Stimulated activated CD4-positive, alpha-beta T cell treated with anti-CD3 and anti-CD28 coated beads, Interleukin-12 subunit alpha, Interleukin-12 subunit beta, amount 100 ng/mL, for 24 hours (primary cell): ENCODE results near the gene TSPAN9.

Source experiments
- DNase-seq, 2 experiments: peaks; one replicate each; pipeline ENCODE4 v3.0.0-alpha.2; 2020; ENCODE audit warnings: low read depth in 2 of 2

Gene TSPAN9

DNA sequence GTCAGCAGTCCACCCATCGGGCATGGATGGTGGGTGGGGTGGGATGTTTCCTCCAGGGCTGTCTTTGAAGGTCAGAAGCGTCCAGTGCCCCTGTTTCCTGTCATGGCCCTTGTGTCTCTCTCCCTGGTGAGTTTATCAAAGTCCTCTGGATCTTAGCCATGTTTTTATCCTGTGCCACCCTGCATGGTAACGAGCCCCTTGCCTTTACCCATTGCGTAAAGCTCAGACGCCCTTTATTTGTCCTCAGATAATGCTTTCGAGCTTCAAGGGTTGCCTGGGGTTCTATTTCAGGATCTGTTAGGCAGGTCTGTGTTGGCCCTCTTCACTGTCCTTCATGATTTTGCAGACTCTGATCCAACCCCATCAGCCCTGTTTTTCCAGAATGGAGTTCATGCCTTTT is 172.9 kb downstream of the TSPAN9 start:
- DNase-seq, result no peak

- DNase-seq, result no peak
Observed at GRCh38 chr12:3250576-3250975, 173.4 kb downstream of the TSPAN9 start.

DNA sequence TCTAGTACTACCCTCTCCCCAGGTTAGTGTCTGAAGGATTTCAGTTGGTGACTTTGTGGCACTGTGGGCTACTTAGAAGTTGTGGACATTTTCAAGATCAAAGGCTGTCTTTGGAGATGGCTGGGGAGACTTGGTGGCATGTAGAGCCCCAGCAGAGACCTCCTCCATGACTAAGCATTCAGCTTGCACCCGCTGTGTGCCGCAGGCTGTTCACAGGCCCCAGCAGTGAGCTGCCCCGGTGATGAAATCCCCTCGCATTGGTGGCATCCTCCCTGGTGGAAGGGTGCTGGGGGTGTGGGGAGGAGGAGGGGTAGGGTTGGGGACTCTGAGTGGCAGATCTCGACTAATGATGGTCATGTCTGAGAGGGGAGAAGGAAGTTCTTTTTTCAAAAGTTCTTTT is 173.9 kb downstream of the TSPAN9 start:
- DNase-seq, result no peak

DNA sequence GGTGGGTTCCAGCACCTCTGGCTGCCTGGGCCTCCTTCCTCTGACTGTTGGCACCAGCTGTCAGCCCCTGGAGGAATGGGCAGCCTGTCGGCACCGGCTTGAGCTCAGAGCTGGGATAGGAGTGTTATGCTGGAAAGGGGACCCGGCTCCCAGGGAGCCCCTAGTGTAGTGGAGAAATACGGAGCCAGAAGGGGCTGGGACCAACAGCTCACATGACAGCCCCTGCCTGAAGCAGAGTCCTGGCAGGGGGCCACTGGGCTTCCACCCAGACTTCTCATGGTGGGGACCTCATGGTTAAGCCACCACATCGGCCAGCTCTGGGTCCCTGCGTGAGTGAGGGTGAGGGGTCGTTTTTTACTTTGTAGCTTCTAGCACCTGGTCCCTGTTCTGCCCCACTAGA is 174.5 kb downstream of the TSPAN9 start:
- no peak for DNase-seq

DNA sequence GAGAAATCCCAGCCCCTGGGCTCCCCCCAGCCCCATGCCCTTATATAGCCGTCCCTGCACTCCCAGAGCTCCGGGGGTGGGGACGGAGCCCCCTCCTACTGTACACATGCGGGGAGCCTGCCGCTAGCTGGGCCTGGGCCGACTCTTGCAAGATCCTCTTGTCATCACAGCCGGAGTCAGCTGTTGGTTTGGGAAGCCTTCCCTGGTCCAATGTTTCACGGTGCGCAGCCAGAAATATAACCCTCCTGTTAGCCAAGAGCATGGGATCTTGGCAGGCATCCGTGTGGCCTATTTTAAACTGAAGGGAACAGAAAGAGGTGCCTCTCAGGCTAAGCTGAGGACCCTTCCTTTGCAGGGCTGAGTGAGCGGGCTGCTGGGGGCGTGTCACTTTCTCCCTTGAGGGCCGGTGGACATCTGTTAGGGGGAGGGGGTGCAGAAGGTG is 175.3 kb downstream of the TSPAN9 start:
- no peak for DNase-seq

DNA sequence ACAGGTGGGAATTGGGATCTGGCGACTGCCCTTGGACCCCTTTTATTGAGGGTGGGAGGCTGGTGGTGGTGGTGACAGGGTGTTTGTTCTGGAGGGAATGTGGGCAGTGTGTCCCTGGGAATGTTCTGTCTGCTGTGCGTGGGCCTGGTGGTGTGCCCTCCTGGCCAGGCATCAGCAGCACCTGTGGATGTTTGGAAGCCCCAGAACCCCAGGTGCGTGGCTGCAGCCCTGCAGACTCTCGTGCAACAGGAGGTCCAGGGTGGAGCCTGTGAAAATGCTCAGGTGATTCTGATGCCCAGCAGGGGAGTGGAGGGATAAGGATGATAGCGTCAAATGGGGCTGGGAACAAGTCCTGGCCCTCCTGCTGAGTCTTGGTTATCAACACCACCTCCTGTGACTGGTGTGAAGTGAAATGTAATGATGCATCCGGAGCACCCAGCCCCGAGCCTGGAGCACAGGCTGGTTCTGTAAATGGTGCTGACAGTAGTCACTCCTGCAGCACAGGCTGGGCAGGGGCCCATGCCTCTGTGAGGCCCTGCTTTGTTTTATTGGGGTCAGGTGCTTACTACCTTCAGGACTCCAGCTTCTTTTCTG is 176.6 kb downstream of the TSPAN9 start:
- DNase-seq, result no peak

- DNase-seq, result no peak
Observed at GRCh38 chr12:3255057-3255456, 177.9 kb downstream of the TSPAN9 start.

GRCh38 chr12:3256103-3256631 is 179.0 kb downstream of the TSPAN9 start:
- no peak for DNase-seq

DNA sequence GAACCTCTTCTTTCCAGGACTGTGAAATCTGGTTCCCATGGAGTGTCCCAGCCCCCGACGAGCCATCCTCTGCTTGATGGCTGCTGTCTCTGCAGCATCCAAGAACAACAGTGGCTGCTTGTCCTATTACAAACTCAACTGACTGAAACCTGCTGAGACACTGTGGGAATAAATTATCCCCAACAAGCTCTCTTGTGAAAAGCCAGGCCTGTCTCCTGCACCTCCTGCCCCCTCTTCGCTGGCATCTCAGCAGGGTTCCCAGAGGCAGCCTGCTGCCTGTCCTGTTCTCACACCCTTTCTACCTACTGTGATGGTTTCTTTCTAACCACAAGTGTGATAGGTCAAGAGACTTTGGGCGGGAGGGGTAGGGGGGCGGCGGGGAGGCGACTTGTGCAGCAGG is 180.2 kb downstream of the TSPAN9 start:
- DNase-seq, result no peak

- DNase-seq, result no peak
Observed at GRCh38 chr12:3259973-3260372, 182.8 kb downstream of the TSPAN9 start.

GRCh38 chr12:3261782-3262359 is 184.7 kb downstream of the TSPAN9 start:
- no peak for DNase-seq

GRCh38 chr12:3262470-3262869 is 185.3 kb downstream of the TSPAN9 start:
- DNase-seq, result no peak

- no peak for DNase-seq
Observed at GRCh38 chr12:3263282-3263681, 186.1 kb downstream of the TSPAN9 start.

DNA sequence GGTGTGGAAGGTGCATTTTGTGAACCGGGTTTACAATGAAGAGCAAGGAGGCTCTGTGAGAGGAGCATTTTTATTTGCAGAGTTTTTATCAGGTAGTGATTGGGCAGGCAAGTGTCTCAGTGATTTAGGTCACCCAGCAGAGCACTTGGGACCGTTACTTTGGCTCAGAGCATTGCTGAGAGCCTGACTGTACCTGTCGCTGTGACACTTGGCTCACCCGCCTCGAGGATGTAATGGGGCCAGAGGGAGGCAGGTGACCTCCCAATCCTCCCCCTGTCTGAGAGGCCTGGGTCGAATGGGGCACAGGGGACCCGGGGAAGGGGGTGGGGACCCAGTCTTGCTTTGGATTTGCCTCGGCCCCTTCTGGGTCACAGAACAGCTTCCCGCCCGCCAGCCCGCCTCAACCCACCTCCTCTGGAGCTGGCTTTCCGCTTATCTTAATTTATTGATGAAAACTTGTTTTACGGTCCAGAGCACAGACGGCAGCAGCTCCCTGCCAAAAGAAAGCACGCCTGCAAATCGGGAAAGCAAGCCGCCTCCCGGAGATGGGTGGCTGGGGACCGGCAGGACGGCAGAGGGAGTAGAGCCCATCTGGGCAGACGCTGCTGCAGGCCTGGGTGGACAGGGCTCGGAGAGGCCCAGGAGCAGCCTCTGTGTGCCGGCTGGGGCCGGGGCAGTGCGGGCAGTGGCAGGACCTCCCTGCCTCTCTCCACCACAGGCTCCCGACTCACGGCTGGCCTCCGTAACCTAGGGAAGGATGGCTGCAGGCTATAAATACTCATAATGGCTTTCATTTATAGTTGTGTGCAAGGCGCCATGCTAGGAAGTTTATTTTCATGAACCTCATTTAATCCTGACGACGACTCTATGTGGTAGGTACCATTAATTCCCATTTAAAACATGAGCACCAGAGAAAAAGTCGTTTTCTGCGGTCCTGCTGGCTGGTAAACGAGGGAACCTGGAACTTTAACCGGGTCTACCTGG is 187.1 kb downstream of the TSPAN9 start:
- no peak for DNase-seq

DNA sequence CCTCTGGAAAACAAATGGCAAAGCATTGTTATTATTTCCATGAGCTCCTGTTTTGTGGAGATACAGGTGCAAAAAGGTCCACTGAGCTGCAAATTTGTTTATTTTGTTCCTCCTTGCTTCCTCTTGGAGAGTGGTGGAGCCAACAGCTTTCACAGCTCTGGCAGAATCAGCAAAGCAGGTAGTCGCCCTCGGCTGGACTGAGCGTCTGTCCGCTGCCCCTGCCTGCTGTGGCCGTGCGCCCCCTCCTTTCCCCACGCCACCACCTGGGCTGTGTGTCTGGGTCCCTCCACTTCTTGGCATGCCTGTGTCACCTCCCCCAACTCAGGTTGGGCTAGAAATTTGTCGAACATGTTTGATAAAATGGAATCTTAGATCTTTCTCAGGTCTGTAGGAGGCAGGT is 188.2 kb downstream of the TSPAN9 start:
- DNase-seq, result no peak

- DNase-seq, result no peak
Observed at GRCh38 chr12:3266638-3267037, 189.5 kb downstream of the TSPAN9 start.

DNA sequence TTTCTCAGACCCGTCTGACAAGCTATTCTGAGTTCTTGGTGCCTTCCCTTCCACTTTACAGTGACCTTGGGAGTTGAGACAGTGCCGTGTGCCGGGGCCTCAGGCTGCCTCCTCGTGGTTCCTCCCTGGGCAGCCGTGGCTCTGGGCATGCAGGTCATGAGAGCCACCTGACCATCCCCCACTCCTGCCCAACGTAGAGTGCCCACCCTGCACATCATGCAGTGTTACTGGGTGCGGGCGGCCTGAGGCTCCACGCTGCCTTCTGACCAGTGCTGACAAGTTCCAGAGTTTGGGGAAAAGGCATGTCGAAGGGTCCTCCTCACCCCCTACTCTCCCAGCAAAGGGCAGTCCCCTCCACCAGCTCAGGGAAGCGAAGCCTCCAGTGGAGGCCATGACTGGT is 190.5 kb downstream of the TSPAN9 start:
- no peak for DNase-seq

DNA sequence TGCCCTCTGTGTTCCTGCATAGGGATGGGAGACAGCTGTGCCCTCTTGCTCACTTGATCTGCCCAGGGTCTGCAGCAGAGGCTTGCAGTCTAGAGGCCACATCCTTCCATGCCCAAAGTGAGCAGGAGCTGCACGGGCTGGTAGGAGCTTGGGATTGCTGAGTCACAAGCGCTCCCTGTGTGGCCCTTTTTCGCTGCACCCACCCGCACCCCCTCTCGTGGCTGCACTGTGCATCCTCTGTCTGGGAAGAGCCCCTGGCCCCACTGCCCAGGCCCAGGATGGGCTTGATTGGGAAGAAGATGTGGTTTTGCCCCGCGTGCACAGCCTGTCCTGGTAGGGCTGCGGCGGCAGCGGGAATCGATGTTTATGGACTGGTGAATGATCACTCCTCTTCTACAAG is 192.4 kb downstream of the TSPAN9 start:
- DNase-seq, result no peak

DNA sequence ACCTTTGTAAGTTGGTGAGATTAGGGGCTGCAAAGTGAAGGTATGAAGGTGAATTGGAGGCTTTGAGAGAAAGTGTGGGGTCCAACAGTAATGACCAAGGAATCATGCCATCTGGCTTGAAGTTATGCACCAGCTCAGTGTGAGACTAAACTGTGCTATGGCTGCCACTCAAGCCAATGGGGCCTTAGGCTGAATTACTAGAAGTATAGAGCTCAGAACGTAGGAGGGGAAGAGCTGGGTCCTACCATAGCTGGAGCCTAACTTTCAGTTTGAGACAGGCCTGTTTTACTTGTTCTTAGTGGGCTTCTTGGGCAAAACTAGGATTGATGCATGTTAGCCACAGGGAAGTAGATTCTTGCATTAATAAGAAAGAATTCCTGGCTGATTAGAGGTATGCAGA is 194.0 kb downstream of the TSPAN9 start:
- DNase-seq, result no peak

DNA sequence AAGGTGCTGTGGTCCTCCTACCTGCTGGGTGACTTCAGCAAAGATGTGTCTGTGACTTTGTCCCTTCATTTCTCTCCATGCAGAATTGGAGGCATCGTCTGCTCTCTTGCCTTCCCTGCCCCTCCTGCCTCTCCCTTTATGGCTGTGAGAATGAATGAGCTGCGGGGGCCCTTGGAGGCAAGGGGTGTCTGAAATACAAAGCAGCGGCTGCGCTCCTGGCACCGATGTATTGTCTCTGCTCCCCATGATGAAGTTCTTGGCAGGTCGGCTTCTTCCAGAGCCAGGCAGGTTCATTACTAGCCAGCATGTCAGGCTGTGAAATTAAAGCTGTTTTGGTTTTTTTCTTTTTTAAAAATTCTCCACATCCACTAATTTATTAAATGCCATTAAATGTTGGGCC is 194.5 kb downstream of the TSPAN9 start:
- DNase-seq, result no peak

DNA sequence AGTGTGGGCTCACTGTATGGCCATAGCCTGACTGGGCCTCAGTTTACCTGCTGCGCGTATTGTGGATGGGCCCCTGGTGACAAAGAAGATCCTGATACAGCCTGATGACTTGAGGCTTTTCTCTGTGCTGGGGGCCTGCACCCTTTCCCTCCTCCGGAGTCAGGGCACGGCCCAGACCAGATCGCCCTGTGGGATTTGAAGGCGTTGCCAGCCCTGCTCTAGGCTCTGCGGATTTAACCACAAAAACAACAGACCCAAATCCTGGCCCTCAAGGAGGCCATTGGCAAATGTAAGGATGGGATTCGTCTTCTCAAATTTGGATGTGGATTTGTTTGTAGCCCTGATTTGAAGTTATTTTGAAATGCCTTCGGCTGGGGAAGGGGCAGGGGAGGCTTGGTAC is 195.8 kb downstream of the TSPAN9 start:
- no peak for DNase-seq

DNA sequence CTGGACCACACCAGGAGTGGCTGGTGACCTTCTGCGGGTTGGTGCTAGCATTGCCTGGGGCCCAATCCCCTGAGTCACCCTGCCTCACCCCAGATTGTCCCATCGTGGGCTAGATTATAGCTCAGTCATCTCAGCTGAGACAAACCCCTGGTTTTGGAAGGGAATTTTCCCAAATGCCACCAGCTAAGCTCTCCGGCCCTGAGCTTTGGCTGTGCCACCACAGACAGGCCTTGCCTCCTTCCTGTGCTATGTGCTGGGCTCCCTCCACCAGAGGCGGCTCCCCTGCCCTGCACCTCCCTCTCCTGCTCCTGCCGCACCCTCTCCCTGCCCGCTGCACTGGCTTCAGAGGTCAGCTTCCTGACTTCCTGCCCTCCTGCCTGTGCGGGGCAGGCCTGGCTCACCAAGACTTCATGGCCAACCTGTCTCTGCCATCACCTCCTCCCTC is 196.3 kb downstream of the TSPAN9 start:
- no peak for DNase-seq

DNA sequence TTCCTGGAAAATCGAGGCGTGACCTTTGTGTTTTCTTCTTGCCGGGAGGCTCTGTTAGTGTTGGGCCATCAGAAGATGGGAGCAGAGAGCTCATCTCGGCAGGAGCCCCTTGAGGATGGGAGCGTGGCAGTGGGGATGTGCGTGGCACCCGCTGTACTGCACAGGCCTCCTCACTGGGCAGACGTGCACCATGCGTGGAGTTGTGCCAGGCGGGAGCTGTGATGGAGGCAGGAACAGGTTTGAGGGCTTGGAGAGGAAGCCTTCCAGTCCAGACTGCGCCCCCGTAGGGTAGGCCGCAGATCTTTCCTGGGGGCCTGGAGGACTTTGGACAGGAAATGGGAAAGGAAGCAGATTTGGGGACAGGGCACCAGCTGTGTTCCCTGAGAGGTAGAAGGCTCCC is 197.5 kb downstream of the TSPAN9 start:
- DNase-seq, result no peak
